HepG2 (cell line): ENCODE data around the gene COPA. TPM values are rescaled to one million over a fixed set of nuclear protein-coding genes. Genes with fewer than 3 reads are reported as not detected.

Source experiments
- CC2D1A ChIP-seq: sonication (generic); formaldehyde crosslinking; IDR thresholded peaks from 2 replicates; pipeline ENCODE4 v1.8.1; 2023; ENCODE audit warnings: mild to moderate bottlenecking, missing genetic modification reagents
- FOSL2 ChIP-seq: sonication (generic); formaldehyde crosslinking; IDR thresholded peaks from 2 replicates; pipeline ENCODE4 v1.4.0; 2020; ENCODE audit warnings: missing genetic modification reagents
- RFX3 ChIP-seq: IDR thresholded peaks from 2 replicates; pipeline ENCODE4 v1.6.1; 2016; ENCODE audit warnings: missing biosample characterization, missing genetic modification reagents
- SP140L ChIP-seq: sonication (generic); formaldehyde crosslinking; IDR thresholded peaks from 2 replicates; pipeline ENCODE4 v1.4.0; 2020; ENCODE audit warnings: missing genetic modification reagents, borderline replicate concordance
- ZFP36L1 ChIP-seq: sonication (generic); formaldehyde crosslinking; IDR thresholded peaks from 2 replicates; pipeline ENCODE4 v1.8.0; 2022; ENCODE audit warnings: mild to moderate bottlenecking, missing genetic modification reagents, moderate library complexity
- ZKSCAN8 ChIP-seq: IDR thresholded peaks from 2 replicates; pipeline ENCODE4 v1.6.1; 2016; ENCODE audit warnings: borderline replicate concordance, missing genetic modification reagents, missing compliant biosample characterization
- polyA plus RNA-seq, 8 experiments: library from polyadenylated mRNA; depleted of rRNA in 3 of 8; stranded (reverse) in 7 of 8; unstranded in 1 of 8; fragments of >200 nt; fragmentation: Illumina TruSeq in 4 of 8; extraction: Trizol in 4 of 8; gene quantifications; 2 replicates each; pipeline versions ENCODE4 v1.2.1 to v1.2.3, GENCODE V29; 2011 to 2016; ENCODE audit warnings: low read depth in 4 of 8, missing spikeins in 1 of 8, mixed read lengths in 1 of 8; ENCODE audit not compliant: insufficient read depth in 1 of 8
- total RNA-seq, 5 experiments: library from RNA; depleted of rRNA; stranded (reverse); fragments of >200 nt; fragmentation: Illumina TruSeq; extraction: Trizol; gene quantifications; 2 replicates each; pipeline ENCODE4 v1.2.3, GENCODE V29; 2016; ENCODE audit warnings: low read depth in 1 of 5
- TF ChIP-seq, protein P1 (sequence below): sonication (generic); formaldehyde crosslinking; IDR thresholded peaks from 2 replicates; pipeline ENCODE4 v1.5.1; 2020; ENCODE audit warnings: mild to moderate bottlenecking, missing genetic modification reagents, moderate library complexity
- TF ChIP-seq, protein P2 (sequence below): sonication (generic); formaldehyde crosslinking; IDR thresholded peaks from 2 replicates; pipeline ENCODE4 v1.4.0; 2020; ENCODE audit warnings: mild to moderate bottlenecking, missing genetic modification reagents
- TF ChIP-seq, protein P3 (sequence below): sonication (generic); formaldehyde crosslinking; IDR thresholded peaks from 2 replicates; pipeline ENCODE4 v1.4.0; 2020; ENCODE audit warnings: missing genetic modification reagents
- TF ChIP-seq, protein P4 (sequence below): sonication (generic); formaldehyde crosslinking; IDR thresholded peaks from 2 replicates; pipeline ENCODE4 v1.4.0; 2020; ENCODE audit warnings: missing genetic modification reagents, borderline replicate concordance
- TF ChIP-seq, protein P5 (sequence below): sonication (generic); formaldehyde crosslinking; IDR thresholded peaks from 2 replicates; pipeline ENCODE4 v1.5.1; 2020; ENCODE audit warnings: mild to moderate bottlenecking, missing genetic modification reagents, moderate library complexity

COPA gene
- total and polyA plus RNA-seq, 2 of the 13 experiments (the other 11 are each of a cell fraction or from before 2014, with no cell fraction given): 160 to 197 TPM

DNA sequence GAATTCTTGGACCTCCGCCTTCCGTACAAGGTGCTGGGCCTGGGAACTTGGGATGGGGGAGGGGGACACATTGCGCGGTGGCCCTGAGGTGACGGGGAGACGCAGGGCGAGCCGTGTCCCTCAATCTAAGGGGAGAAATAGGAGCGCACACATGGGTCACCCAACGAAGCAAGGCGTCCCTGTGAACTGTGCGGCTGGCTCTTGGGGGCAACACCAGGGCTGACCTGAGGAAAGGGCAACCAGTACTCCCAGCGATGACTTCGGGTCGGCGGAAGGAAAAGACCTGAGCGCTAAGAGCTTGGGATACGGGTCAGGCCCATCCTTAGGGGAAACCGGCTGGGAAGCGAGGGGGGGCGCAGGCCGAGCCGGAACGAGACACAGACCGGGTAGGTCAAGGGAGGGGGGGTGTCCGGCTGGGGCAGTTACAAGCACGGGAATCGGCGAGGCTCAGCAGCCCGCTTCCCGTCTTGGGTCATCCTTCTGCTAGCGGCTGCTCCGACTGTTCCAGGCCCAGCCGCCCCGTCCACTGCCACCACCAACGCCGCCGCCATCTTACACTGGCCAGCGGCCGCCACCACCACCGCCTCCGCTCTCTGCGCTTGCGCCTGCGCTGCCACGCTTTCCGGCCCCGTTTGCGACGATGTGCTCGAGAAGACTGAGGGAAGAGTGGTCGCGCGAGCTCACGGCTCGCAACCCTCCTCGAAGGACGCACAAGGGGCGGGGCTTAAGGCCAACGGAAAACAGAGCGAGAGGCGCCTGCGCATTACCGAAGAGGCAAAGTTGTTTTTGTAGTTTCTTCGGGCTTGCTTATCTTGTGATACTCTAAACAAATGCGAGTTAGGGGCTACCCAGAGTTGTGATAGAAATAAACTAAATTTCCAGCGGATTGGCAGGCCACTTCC is 80.9 kb downstream of the COPA start, which contains the start of gene DCAF8 (continued):
- TF ChIP-seq, protein P1, sequence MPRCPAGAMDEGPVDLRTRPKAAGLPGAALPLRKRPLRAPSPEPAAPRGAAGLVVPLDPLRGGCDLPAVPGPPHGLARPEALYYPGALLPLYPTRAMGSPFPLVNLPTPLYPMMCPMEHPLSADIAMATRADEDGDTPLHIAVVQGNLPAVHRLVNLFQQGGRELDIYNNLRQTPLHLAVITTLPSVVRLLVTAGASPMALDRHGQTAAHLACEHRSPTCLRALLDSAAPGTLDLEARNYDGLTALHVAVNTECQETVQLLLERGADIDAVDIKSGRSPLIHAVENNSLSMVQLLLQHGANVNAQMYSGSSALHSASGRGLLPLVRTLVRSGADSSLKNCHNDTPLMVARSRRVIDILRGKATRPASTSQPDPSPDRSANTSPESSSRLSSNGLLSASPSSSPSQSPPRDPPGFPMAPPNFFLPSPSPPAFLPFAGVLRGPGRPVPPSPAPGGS (CRISPR knock-in tag): no peak; the same call in none of the 2 replicates
- TF ChIP-seq ZFP36L1 (CRISPR knock-in tag): no peak
- no peak for TF ChIP-seq SP140L (CRISPR knock-in tag)
- TF ChIP-seq, protein P2, sequence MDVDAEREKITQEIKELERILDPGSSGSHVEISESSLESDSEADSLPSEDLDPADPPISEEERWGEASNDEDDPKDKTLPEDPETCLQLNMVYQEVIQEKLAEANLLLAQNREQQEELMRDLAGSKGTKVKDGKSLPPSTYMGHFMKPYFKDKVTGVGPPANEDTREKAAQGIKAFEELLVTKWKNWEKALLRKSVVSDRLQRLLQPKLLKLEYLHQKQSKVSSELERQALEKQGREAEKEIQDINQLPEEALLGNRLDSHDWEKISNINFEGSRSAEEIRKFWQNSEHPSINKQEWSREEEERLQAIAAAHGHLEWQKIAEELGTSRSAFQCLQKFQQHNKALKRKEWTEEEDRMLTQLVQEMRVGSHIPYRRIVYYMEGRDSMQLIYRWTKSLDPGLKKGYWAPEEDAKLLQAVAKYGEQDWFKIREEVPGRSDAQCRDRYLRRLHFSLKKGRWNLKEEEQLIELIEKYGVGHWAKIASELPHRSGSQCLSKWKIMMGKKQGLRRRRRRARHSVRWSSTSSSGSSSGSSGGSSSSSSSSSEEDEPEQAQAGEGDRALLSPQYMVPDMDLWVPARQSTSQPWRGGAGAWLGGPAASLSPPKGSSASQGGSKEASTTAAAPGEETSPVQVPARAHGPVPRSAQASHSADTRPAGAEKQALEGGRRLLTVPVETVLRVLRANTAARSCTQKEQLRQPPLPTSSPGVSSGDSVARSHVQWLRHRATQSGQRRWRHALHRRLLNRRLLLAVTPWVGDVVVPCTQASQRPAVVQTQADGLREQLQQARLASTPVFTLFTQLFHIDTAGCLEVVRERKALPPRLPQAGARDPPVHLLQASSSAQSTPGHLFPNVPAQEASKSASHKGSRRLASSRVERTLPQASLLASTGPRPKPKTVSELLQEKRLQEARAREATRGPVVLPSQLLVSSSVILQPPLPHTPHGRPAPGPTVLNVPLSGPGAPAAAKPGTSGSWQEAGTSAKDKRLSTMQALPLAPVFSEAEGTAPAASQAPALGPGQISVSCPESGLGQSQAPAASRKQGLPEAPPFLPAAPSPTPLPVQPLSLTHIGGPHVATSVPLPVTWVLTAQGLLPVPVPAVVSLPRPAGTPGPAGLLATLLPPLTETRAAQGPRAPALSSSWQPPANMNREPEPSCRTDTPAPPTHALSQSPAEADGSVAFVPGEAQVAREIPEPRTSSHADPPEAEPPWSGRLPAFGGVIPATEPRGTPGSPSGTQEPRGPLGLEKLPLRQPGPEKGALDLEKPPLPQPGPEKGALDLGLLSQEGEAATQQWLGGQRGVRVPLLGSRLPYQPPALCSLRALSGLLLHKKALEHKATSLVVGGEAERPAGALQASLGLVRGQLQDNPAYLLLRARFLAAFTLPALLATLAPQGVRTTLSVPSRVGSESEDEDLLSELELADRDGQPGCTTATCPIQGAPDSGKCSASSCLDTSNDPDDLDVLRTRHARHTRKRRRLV (CRISPR knock-in tag): peak; percentile 48; the same call in 1 of the 2 replicates
- peak; percentile 25 for TF ChIP-seq FOSL2 (CRISPR knock-in tag)
- no peak for TF ChIP-seq RFX3
- TF ChIP-seq, protein P3, sequence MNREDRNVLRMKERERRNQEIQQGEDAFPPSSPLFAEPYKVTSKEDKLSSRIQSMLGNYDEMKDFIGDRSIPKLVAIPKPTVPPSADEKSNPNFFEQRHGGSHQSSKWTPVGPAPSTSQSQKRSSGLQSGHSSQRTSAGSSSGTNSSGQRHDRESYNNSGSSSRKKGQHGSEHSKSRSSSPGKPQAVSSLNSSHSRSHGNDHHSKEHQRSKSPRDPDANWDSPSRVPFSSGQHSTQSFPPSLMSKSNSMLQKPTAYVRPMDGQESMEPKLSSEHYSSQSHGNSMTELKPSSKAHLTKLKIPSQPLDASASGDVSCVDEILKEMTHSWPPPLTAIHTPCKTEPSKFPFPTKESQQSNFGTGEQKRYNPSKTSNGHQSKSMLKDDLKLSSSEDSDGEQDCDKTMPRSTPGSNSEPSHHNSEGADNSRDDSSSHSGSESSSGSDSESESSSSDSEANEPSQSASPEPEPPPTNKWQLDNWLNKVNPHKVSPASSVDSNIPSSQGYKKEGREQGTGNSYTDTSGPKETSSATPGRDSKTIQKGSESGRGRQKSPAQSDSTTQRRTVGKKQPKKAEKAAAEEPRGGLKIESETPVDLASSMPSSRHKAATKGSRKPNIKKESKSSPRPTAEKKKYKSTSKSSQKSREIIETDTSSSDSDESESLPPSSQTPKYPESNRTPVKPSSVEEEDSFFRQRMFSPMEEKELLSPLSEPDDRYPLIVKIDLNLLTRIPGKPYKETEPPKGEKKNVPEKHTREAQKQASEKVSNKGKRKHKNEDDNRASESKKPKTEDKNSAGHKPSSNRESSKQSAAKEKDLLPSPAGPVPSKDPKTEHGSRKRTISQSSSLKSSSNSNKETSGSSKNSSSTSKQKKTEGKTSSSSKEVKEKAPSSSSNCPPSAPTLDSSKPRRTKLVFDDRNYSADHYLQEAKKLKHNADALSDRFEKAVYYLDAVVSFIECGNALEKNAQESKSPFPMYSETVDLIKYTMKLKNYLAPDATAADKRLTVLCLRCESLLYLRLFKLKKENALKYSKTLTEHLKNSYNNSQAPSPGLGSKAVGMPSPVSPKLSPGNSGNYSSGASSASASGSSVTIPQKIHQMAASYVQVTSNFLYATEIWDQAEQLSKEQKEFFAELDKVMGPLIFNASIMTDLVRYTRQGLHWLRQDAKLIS (CRISPR knock-in tag): no peak; the same call in 1 of the 2 replicates
- TF ChIP-seq ZKSCAN8 (CRISPR knock-in tag): no peak
- no peak for TF ChIP-seq CC2D1A (CRISPR knock-in tag)
- TF ChIP-seq, protein P4, sequence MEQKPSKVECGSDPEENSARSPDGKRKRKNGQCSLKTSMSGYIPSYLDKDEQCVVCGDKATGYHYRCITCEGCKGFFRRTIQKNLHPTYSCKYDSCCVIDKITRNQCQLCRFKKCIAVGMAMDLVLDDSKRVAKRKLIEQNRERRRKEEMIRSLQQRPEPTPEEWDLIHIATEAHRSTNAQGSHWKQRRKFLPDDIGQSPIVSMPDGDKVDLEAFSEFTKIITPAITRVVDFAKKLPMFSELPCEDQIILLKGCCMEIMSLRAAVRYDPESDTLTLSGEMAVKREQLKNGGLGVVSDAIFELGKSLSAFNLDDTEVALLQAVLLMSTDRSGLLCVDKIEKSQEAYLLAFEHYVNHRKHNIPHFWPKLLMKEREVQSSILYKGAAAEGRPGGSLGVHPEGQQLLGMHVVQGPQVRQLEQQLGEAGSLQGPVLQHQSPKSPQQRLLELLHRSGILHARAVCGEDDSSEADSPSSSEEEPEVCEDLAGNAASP (CRISPR knock-in tag): 0 out of 2 replicates have a peak, but pooled peaks have one; percentile 7
- TF ChIP-seq, protein P5, sequence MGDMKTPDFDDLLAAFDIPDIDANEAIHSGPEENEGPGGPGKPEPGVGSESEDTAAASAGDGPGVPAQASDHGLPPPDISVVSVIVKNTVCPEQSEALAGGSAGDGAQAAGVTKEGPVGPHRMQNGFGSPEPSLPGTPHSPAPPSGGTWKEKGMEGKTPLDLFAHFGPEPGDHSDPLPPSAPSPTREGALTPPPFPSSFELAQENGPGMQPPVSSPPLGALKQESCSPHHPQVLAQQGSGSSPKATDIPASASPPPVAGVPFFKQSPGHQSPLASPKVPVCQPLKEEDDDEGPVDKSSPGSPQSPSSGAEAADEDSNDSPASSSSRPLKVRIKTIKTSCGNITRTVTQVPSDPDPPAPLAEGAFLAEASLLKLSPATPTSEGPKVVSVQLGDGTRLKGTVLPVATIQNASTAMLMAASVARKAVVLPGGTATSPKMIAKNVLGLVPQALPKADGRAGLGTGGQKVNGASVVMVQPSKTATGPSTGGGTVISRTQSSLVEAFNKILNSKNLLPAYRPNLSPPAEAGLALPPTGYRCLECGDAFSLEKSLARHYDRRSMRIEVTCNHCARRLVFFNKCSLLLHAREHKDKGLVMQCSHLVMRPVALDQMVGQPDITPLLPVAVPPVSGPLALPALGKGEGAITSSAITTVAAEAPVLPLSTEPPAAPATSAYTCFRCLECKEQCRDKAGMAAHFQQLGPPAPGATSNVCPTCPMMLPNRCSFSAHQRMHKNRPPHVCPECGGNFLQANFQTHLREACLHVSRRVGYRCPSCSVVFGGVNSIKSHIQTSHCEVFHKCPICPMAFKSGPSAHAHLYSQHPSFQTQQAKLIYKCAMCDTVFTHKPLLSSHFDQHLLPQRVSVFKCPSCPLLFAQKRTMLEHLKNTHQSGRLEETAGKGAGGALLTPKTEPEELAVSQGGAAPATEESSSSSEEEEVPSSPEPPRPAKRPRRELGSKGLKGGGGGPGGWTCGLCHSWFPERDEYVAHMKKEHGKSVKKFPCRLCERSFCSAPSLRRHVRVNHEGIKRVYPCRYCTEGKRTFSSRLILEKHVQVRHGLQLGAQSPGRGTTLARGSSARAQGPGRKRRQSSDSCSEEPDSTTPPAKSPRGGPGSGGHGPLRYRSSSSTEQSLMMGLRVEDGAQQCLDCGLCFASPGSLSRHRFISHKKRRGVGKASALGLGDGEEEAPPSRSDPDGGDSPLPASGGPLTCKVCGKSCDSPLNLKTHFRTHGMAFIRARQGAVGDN (CRISPR knock-in tag): peak; percentile 89
